ENCODE results near the gene ZNF808. TPM values are rescaled to one million over a fixed set of nuclear protein-coding genes. Genes with fewer than 3 reads are reported as not detected.
"Not testable (repeated sequence)": the region's sequence is repeated elsewhere in the genome, so short reads cannot be mapped to it uniquely, and the experiment has no call there.

The ZNF808 gene
- total RNA-seq, 1 experiment from 2014 or later = 35.7 TPM

GRCh38 chr19:52533901-52534300, 6.4 kb downstream of the ZNF808 start:
- no peaks in the 10 kb centered on the region for H3K27me3 ChIP-seq (ENCODE audit: insufficient read depth, low read length)
- H3K4me1 Mint-ChIP-seq = peaks cover 16 to 20% of the 10 kb centered on the region in 2 experiments
- no peak overlapping the region for H3K23ac ChIP-seq (ENCODE audit: insufficient read length, low read depth, low read length)
- no peak overlapping the region for H3K4me2 ChIP-seq (ENCODE audit: insufficient read depth, insufficient read length, low read length)
- peaks cover 15% of the 10 kb centered on the region for H3K23me2 ChIP-seq (ENCODE audit: insufficient read length, low read depth, low read length, poor library complexity, severe bottlenecking)
- no peak overlapping the region for H2BK12ac ChIP-seq (ENCODE audit: insufficient read length, low read depth, low read length)
- H2BK5ac ChIP-seq (ENCODE audit: insufficient read length, low read length) = no peak overlapping the region
- H2BK20ac ChIP-seq (ENCODE audit: low read depth, low read length, poor library complexity, severe bottlenecking) = no peak overlapping the region
- no peak overlapping the region for H3K14ac ChIP-seq (ENCODE audit: insufficient read depth, low read length)
- H2BK15ac ChIP-seq (ENCODE audit: low read depth, low read length) = no peak overlapping the region
- no peak for TF ChIP-seq CTCF (conservative IDR thresholded peaks at IDR 0.05)
- H3K18ac ChIP-seq (ENCODE audit: insufficient read length, low read depth, low read length) = no peak overlapping the region
- H4K8ac ChIP-seq (replicated peaks; ENCODE audit: insufficient read length, low read depth, low read length) = no peak overlapping the region
- no peak overlapping the region for H3K27ac ChIP-seq (ENCODE audit: insufficient read length, low read depth, low read length)
- H3K56ac ChIP-seq (ENCODE audit: insufficient read length, low read depth, low read length) = no peak overlapping the region
- no peaks in the 10 kb centered on the region; the same call in 1 of the 2 replicates for H3K4me1 ChIP-seq (ENCODE audit: insufficient read depth, low read length)
- no peaks in the 10 kb centered on the region for H4K20me1 ChIP-seq (ENCODE audit: control insufficient read depth, insufficient read depth, insufficient read length)
- no peak overlapping the region for H4K91ac ChIP-seq (ENCODE audit: insufficient read length, low read depth, low read length)
- WGBS (ENCODE audit: extremely low coverage, insufficient read length, low lambda C conversion rate) = no CpG with 5 or more reads among the region's 5 CpGs
- H3K4ac ChIP-seq (ENCODE audit: low read depth, low read length) = no peak overlapping the region
- H2AK5ac ChIP-seq (ENCODE audit: insufficient read length, low read length) = no peak overlapping the region
- no peaks in the 10 kb centered on the region for H3K9me3 Mint-ChIP-seq
- H2BK120ac ChIP-seq (ENCODE audit: low read depth, low read length, poor library complexity, severe bottlenecking) = no peak overlapping the region
- H3K36me3 Mint-ChIP-seq (ENCODE audit: insufficient read depth in 1 of 3, low read depth in 3 of 3) = peaks cover 0 to 16% (median 0%) of the 10 kb centered on the region in 3 experiments; a peak in 3 of 7 replicates
- H3K9ac ChIP-seq (ENCODE audit: extremely low read depth, insufficient read length, low read length) = no peak overlapping the region
- H3K27ac Mint-ChIP-seq = no peak overlapping the region
- H4K5ac ChIP-seq (ENCODE audit: insufficient read length, low read depth, low read length) = no peak overlapping the region
- no peaks in the 10 kb centered on the region for H3K9me3 ChIP-seq (ENCODE audit: control insufficient read depth, low read depth, low read length)
- H3K27me3 Mint-ChIP-seq (ENCODE audit: low read depth) = peaks cover 8% of the 10 kb centered on the region
- no peak for DNase-seq
- no peak overlapping the region for H2AFZ ChIP-seq (ENCODE audit: low read length)
- H3K79me1 ChIP-seq (ENCODE audit: insufficient read depth, low read depth, low read length, poor library complexity, severe bottlenecking) = peaks cover 2% of the 10 kb centered on the region
- no peaks in the 10 kb centered on the region for H3K79me2 ChIP-seq (ENCODE audit: insufficient read depth, low read length)
- no peak overlapping the region for H3T11ph ChIP-seq (ENCODE audit: low read length)
- peak overlapping the region in 1 of 2 experiments; percentile 88; a peak in 2 of 5 replicates for H3K4me3 Mint-ChIP-seq

GRCh38 chr19:52535385-52535770, 7.9 kb downstream of the ZNF808 start:
- not testable (repeated sequence) for H3K79me2 ChIP-seq (ENCODE audit: insufficient read depth, low read length)
- peak overlapping the region in 2 of 3 experiments; percentile 58 to 73; a peak in 1 of 7 replicates for H3K27ac Mint-ChIP-seq

More at GRCh38 chr19:52535385-52535770, 7.9 kb downstream of the ZNF808 start:
- not testable (repeated sequence) for H3K23ac ChIP-seq (ENCODE audit: insufficient read length, low read depth, low read length); H2BK12ac ChIP-seq (ENCODE audit: insufficient read length, low read depth, low read length); H4K8ac ChIP-seq (replicated peaks; ENCODE audit: insufficient read length, low read depth, low read length); H3K4me1 ChIP-seq (ENCODE audit: insufficient read depth, low read length); H3K9ac ChIP-seq (ENCODE audit: extremely low read depth, insufficient read length, low read length); H3K27me3 ChIP-seq (ENCODE audit: insufficient read depth, low read length); H4K91ac ChIP-seq (ENCODE audit: insufficient read length, low read depth, low read length); H3K79me1 ChIP-seq (ENCODE audit: insufficient read depth, low read depth, low read length, poor library complexity, severe bottlenecking); H4K20me1 ChIP-seq (ENCODE audit: control insufficient read depth, insufficient read depth, insufficient read length); H4K5ac ChIP-seq (ENCODE audit: insufficient read length, low read depth, low read length); H2BK15ac ChIP-seq (ENCODE audit: low read depth, low read length); H3K9me3 ChIP-seq (ENCODE audit: control insufficient read depth, low read depth, low read length); H2BK120ac ChIP-seq (ENCODE audit: low read depth, low read length, poor library complexity, severe bottlenecking); H2BK20ac ChIP-seq (ENCODE audit: low read depth, low read length, poor library complexity, severe bottlenecking); H2AFZ ChIP-seq (ENCODE audit: low read length); H3K14ac ChIP-seq (ENCODE audit: insufficient read depth, low read length); H3K27ac ChIP-seq (ENCODE audit: insufficient read length, low read depth, low read length); H3T11ph ChIP-seq (ENCODE audit: low read length); H2BK5ac ChIP-seq (ENCODE audit: insufficient read length, low read length); H2AK5ac ChIP-seq (ENCODE audit: insufficient read length, low read length); H3K9me3 Mint-ChIP-seq; H3K27me3 Mint-ChIP-seq (ENCODE audit: low read depth); H3K56ac ChIP-seq (ENCODE audit: insufficient read length, low read depth, low read length); H3K4ac ChIP-seq (ENCODE audit: low read depth, low read length); H3K18ac ChIP-seq (ENCODE audit: insufficient read length, low read depth, low read length)
- H3K4me1 Mint-ChIP-seq = peaks cover 16 to 17% of the 10 kb centered on the region in 2 experiments
- H3K36me3 Mint-ChIP-seq (ENCODE audit: insufficient read depth in 1 of 3, low read depth in 3 of 3) = peaks cover 0 to 19% (median 0%) of the 10 kb centered on the region in 3 experiments; a peak in 3 of 7 replicates
- no CpG with 5 or more reads among the region's 15 CpGs for whole genome bisulfite sequencing (ENCODE audit: extremely low coverage, insufficient read length, low lambda C conversion rate)
- peak; percentile 69 for DNase-seq
- peak overlapping the region; percentile 71 for H3K4me2 ChIP-seq (ENCODE audit: insufficient read depth, insufficient read length, low read length)
- H3K23me2 ChIP-seq (ENCODE audit: insufficient read length, low read depth, low read length, poor library complexity, severe bottlenecking) = peaks cover 15% of the 10 kb centered on the region
- peak overlapping the region; percentile 83 to 88 for H3K4me3 Mint-ChIP-seq
